Effector CD4-positive, alpha-beta T cell (primary cell): ENCODE results near the gene GSTO2.

Experiments
- DNase-seq: peaks from one replicate; pipeline ENCODE4 v3.0.0-alpha.2; 2020

GSTO2 gene

DNA sequence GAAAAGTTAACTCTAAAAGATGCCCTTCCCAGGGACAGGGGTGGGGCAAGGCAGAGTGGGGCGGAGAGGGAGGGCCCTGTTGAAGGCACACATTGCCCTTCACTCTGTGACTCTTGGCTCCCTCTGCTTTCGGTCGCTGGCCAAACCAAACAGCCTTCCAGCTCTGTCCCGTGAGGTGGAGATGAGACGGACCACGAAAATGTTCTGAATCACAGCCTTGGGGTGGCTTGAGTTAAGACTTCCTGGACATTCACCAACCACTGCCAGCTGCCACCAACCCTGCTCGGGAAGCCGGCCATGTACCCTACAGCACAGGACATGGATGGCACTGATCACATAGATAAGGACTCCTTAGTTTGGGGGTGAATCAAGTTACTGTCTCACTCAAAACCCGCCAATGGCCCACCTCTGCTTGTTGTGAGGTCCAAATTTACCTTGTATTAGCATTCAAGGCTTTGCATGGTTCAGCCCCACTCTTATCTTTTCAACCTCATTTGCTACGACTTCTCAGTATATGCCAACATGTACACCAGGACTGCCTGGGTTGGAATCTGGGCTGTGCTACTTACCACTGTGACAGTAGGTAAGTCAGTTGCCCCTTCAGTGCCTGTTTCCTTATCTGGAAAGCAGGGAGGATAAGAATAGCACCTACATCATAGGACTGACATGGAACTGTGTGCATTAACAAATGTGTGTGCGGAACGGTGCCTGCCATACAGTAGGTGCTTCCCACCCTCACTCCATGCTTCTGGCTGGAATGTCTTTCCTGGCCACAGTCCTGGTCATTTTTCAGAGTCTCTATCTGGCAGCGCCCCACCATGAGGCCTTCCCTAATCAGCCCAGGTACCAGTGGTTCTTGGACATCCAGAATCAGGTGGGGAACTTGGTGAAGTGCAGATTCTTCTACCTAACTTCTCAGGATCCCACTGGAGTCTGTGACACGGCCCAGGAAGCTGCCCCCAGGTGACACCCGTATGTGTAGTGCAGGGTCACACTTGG is 41.3 kb downstream of the GSTO2 start:
- no peak for DNase-seq

DNA sequence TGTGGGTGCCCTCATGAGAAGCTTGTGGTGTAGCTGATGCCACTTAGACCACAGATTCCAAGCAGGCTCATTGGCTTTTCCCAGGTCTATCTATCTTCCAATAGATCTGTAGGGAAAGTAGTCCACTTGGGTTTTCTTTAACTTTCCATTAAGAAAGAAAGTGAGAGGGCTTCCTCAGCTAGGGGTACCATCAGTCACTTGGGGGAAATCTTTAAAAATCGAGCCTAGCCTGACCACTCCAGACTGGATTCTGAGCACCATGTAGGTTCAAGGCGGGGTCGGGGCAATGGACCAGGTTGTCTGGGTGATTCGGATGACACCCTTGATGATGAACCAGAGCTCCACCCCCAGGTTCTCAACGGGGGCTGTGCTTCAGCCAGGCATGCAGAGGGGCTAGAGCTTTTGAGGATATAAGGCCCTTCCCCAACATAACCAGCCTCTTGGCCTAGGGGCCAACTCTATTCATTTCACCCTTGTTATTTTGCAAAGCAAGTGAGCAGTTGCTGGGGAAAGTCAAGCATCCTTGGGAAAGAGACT is 42.3 kb downstream of the GSTO2 start:
- DNase-seq: no peak

GRCh38 chr10:104314591-104315485 is 45.9 kb downstream of the GSTO2 start:
- no peak for DNase-seq

DNA sequence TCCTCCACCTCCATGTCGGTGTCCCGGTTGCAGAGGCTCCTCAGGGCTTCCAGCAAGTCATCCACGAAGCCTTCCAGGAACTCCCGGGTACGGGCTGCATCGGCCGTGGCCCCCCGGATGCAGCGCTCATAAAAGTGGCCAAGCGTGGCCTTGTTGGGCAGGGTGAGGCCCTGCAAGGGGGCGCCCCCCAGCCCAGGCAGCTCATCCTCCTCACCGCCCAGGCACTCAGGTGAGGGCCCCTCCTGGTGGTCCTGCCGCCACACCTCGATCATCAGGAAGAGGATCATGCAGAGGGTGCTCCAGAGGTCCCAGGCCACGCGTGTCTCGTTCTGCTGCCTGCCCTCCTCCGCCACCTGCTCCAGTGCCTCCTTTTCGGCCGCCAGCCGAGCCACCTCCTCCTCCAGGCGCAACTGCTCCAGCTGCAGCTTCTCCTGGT is 46.5 kb downstream of the GSTO2 start:
- DNase-seq: no peak

GRCh38 chr10:104316321-104317099 is 47.5 kb downstream of the GSTO2 start:
- DNase-seq: no peak

GRCh38 chr10:104317269-104317710 is 48.3 kb downstream of the GSTO2 start:
- no peak for DNase-seq

- DNase-seq: no peak
Measured at GRCh38 chr10:104317726-104318299, 48.8 kb downstream of the GSTO2 start.

- no peak for DNase-seq
Measured at GRCh38 chr10:104318326-104318725, 49.3 kb downstream of the GSTO2 start.

DNA sequence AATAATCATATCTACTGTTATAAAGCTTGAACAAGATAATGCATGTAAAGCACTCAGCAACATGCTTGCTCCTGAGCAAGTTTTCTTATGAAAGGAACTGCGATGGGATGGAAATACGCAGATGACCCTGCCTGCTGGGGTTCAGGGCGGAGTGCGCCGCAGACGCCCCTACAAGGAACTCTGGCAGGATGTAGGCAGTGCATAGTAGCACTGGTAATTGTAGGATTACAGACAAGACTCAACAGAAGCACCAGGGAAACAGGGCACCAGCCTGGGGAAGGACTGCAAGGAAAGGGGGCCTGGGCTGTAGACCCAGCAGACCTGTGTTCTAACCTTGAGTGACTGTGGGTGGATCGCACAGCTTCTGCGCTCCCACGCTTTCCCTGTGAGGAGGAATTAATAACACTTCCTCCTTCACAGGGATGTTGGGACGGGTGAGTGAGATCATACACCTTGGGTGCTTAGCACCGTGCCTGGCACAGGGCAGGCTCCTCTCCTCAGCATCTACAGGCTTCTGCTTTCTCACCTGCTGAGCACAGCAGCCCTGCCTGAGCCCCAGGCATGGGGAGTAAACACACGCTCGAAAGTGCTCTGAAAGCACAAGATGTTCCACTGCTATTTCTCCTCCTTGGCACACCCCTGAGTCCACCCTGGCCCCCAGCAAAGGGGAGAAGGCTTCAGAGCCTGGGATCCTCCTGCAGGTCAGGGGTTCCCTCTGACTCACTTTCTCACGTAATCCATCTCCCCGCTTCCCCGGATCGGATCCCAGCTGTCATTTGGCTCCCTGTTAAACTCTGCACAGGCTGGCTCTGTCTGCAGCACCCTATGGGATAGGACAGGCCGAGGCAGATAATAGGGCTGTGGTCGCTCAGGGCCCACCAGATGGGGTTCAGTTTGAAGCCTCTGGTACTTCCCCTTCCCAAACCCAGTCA is 50.1 kb downstream of the GSTO2 start:
- DNase-seq: no peak

DNA sequence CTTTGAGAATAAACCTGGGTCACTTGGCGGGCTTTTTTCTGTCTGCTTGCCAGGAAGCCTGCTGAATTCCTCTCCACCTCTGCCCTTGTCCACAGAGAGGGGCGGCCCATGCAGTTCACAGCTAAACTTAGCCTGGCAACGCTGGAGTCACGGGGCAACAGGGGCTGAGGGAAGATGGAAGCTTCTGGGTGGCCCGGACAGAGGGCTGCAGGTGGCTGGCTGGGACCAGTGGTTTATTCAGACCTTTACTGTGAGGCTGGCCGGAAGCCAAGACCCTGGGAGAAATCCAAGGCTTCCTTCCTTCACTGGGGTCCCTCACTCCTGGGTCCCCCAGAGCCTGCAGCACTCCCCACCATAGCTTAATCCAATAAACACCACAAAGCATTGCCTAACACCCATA is 52.2 kb downstream of the GSTO2 start:
- DNase-seq: no peak

DNA sequence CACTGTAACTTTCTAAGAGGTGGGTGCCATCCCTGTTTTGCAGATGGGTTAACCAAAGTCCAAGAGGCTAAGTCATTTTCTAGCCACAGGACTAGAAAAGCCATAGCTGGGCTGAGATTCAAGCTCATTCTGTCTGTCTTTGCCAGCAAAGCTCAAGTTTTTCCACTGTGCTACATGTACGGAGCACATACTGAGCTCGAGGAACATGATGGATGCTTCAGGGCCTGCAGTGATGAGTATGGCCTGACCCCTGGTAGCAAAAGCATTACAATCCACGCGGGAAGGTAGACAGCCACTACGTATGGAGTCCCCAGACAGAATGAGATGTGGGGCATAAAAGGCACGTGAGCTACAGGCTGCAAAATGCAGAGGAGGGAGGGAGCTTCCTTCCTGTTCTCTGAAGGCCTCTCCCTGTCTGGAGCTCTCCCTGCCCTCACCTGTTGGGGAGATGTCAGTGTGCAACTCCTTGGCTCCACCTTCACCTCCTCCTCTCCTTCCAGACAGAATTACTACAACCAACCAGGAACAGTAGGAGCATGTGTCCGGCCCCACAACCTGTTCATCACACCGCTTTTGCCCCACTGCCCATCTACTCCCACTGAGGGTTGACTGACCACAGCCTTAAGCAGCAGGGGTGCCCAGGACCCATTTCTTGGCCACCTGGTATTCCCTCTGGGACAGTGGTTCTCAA is 52.9 kb downstream of the GSTO2 start:
- DNase-seq: no peak

DNA sequence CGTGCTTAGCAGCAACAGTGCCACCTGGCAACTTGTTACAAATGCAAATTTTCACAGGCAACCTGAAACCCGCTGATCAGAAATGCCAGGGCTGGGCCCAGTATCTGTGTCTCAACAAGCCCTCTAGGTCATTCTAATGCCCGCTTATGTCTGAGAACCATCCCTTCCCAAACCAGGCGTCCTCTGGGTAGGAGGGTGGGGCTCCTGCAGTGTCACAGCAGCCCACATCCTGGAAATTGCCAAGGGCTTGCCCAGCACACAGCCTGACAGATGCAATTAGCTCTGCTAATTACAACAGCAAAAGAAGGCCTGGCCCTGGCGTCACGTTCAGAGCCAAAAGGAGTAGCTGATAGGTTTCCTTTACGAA is 53.4 kb downstream of the GSTO2 start:
- DNase-seq: no peak

DNA sequence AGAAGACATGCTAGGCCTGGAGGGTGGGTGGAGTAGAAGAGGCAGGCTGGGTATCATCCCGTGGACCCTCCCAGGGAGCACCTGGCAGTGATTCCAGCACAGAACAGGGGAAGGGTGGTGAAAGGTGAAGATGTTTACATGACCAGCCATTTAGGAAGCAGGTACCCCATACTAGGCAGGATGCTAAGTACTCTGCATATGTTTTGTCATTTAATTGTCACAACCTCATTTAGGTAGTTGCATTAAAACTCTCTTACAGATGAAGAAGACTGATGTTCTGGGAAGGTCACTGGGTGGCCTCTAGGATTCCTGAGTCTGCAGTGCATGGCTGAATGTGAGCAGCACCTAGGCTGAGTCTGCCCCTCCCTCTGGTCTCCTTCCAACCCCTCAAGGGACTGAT is 54.1 kb downstream of the GSTO2 start:
- no peak for DNase-seq

DNA sequence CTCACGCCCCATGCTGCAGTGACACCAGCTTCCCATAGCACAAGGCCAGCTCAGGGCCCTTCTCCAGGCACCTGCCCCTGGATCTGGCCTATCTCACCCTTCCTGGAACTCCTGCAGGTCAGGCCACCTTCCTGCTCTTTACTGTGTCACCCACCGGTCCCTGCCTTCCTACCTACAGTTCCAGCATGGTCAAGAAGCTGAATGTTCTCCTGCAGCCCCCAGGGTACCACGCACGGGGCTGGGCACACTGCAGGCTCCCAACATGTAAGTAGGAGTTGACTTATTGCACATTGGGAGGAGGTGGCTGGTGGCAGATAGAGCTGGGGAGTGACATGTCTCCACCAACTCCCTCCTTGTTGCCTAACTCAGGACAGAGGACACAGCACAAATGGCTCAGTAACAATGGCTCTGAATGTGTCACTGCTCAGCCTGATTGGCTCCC is 54.8 kb downstream of the GSTO2 start:
- no peak for DNase-seq

- no peak for DNase-seq
Measured at GRCh38 chr10:104324221-104324686, 55.3 kb downstream of the GSTO2 start.

DNA sequence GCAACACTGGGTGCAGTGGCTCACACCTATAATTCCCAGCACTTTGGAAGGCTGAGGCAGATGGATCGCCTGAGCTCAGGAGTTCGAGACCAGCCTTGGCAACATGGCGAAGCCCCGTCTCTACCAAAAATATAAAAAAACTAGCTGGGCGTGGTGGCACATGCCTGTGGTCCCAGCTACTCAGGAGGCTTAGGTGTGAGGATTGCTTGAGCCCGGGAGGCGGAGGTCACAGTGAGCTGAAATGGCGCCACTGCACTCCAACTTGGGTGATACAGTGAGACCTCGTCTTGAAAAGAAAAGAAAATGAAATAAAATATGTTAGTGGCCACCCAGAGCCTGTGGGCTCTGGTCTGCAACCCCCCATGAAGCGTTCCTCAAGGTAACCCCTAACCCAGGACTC is 55.9 kb downstream of the GSTO2 start:
- DNase-seq: no peak

- DNase-seq: no peak
Measured at GRCh38 chr10:104325436-104326435, 56.8 kb downstream of the GSTO2 start.

- no peak for DNase-seq
Measured at GRCh38 chr10:104326991-104327610, 58.1 kb downstream of the GSTO2 start.
